ENCODE measurements around the gene ABLIM1. TPM values are rescaled to one million over a fixed set of nuclear protein-coding genes. Genes with fewer than 3 reads are reported as not detected.

ABLIM1 gene
- total and polyA plus RNA-seq, 8 donors: 28.1 to 276 (median 92.9) TPM

- no peaks in the 10 kb centered on the region for H3K9me3 ChIP-seq
- H3K4me3 ChIP-seq: no peak overlapping the region
- peak overlapping the region; percentile 63 to 73 (median 70) for H3K27ac ChIP-seq
- peaks cover 0 to 30% (median 10%) of the 10 kb centered on the region in 4 donors for H3K36me3 ChIP-seq
- no peaks in the 10 kb centered on the region for H3K27me3 ChIP-seq
- intact Hi-C loops (cut with DNase I; ENCODE audit: low total_unique reads): no loop called here
- no peak for DNase-seq
- WGBS, 5 donors: 54 to 74% (median 60%) methylated on average over 4 of the region's 4 CpGs
- peaks cover 10 to 47% (median 16%) of the 10 kb centered on the region in 4 donors for H3K4me1 ChIP-seq
- TF ChIP-seq POLR2A (IDR thresholded peaks at IDR 0.05) (no peak), POLR2AphosphoS5 (IDR thresholded peaks at IDR 0.05) (no peak)
Measured at GRCh38 chr10:114472877-114473253, 185.2 kb downstream of the ABLIM1 start.

DNA sequence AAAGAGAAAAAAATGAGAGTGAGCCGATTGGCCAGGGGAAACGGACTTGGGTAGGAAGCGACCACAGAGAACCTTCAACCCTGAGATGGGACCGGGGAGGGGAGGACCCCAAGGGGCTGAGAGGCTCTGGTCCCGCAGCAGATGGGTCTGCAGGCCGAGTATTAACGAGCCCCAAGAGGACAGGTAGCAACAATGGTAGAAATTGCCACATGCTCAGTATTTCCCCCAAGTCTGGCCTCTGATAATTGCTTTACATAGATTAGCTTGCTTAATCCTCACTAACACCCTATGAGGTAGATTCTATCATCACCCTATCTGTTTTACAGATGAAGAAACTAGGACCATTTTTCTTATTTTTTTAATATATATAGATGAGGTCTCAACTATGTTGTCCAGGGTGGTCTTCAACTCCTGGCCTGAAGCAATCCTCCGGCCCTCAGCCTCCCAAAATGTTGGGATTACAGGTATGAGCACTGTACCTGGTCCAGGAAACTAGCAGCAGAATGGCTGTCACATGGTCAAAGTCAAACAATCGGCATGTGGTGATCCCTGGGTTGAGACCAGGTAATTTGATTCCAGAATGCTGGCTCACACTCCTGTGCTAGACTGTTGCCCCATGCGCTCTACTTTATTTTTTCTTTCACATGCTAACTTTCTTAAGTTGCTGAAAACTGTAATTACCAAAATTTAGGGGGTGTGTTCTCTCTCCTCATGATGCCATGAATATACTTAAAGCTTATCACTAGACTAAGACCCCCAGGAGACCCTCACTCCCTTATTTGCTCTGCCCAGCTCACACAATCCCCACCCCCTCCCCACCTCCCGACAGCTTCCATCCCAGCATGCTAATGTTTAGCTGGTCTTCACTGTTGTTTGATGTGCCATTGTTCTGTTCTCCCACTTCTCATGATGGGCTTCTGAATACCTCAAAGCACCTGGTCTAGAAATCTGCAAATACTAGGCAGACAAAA is 185.9 kb downstream of the ABLIM1 start:
- peak; percentile 54 to 58 for DNase-seq
- H3K9me3 ChIP-seq: no peaks in the 10 kb centered on the region
- no peaks in the 10 kb centered on the region for H3K27me3 ChIP-seq
- 59 to 74% (median 66%) methylated on average over 11 of the region's 11 CpGs for WGBS, 5 donors
- peaks cover 0 to 34% (median 15%) of the 10 kb centered on the region in 4 donors for H3K36me3 ChIP-seq
- peaks cover 10 to 47% (median 16%) of the 10 kb centered on the region in 4 donors for H3K4me1 ChIP-seq
- no peak overlapping the region for H3K4me3 ChIP-seq
- no peak for TF ChIP-seq EP300 (IDR thresholded peaks at IDR 0.05)
- peak in 1 of 3 donors; percentile 26 for TF ChIP-seq POLR2AphosphoS5 (IDR thresholded peaks at IDR 0.05)
- intact Hi-C loops (cut with DNase I; ENCODE audit: low total_unique reads): no loop called here
- peak overlapping the region; percentile 63 to 73 (median 70) for H3K27ac ChIP-seq

- Histone ChIP-seq H3K36me3 (peaks cover 0 to 43% (median 15%) of the 10 kb centered on the region in 4 donors), H3K27ac (peak overlapping the region in 4 of 5 donors; percentile 63 to 72 (median 67)), H3K4me3 (no peak overlapping the region), H3K27me3 (no peaks in the 10 kb centered on the region), H3K9me3 (no peaks in the 10 kb centered on the region), H3K4me1 (peaks cover 10 to 47% (median 16%) of the 10 kb centered on the region in 4 donors)
- peak; percentile 73 to 93 for DNase-seq
- intact Hi-C loops (cut with DNase I; ENCODE audit: low total_unique reads): no loop called here
- WGBS, 5 donors: 32 to 37% (median 36%) methylated on average over 11 of the region's 11 CpGs
- TF ChIP-seq EP300 (IDR thresholded peaks at IDR 0.05): no peak
- no peak for TF ChIP-seq POLR2A (IDR thresholded peaks at IDR 0.05)
- TF ChIP-seq, protein P1, sequence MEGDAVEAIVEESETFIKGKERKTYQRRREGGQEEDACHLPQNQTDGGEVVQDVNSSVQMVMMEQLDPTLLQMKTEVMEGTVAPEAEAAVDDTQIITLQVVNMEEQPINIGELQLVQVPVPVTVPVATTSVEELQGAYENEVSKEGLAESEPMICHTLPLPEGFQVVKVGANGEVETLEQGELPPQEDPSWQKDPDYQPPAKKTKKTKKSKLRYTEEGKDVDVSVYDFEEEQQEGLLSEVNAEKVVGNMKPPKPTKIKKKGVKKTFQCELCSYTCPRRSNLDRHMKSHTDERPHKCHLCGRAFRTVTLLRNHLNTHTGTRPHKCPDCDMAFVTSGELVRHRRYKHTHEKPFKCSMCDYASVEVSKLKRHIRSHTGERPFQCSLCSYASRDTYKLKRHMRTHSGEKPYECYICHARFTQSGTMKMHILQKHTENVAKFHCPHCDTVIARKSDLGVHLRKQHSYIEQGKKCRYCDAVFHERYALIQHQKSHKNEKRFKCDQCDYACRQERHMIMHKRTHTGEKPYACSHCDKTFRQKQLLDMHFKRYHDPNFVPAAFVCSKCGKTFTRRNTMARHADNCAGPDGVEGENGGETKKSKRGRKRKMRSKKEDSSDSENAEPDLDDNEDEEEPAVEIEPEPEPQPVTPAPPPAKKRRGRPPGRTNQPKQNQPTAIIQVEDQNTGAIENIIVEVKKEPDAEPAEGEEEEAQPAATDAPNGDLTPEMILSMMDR (IDR thresholded peaks at IDR 0.05): peak in 6 of 7 experiments; percentile 15 to 94 (median 88)
- TF ChIP-seq POLR2AphosphoS5 (IDR thresholded peaks at IDR 0.05): peak in 1 of 3 donors; percentile 64
Measured at GRCh38 chr10:114470956-114471905, 186.8 kb downstream of the ABLIM1 start.

GRCh38 chr10:114470361-114470760 is 187.7 kb downstream of the ABLIM1 start:
- TF ChIP-seq POLR2A (IDR thresholded peaks at IDR 0.05): no peak
- Histone ChIP-seq H3K4me1 (peaks cover 10 to 47% (median 16%) of the 10 kb centered on the region in 4 donors), H3K4me3 (no peak overlapping the region), H3K36me3 (peaks cover 0 to 49% (median 22%) of the 10 kb centered on the region in 4 donors), H3K27ac (no peak overlapping the region), H3K9me3 (no peaks in the 10 kb centered on the region), H3K27me3 (no peaks in the 10 kb centered on the region)
- no peak for DNase-seq
- 86 to 97% (median 95%) methylated on average over 1 of the region's 1 CpG for WGBS, 5 donors
- intact Hi-C loops (cut with DNase I; ENCODE audit: low total_unique reads): no loop called here

GRCh38 chr10:114458955-114459354 is 199.1 kb downstream of the ABLIM1 start:
- intact Hi-C loops (cut with DNase I; ENCODE audit: low total_unique reads): no loop called here
- no peak overlapping the region for H3K4me3 ChIP-seq
- TF ChIP-seq EP300 (IDR thresholded peaks at IDR 0.05): no peak
- TF ChIP-seq POLR2A (IDR thresholded peaks at IDR 0.05): no peak
- TF ChIP-seq, protein P1 (IDR thresholded peaks at IDR 0.05): peak in 1 of 7 experiments; percentile 35
- no peak for TF ChIP-seq POLR2AphosphoS5 (IDR thresholded peaks at IDR 0.05)
- no peaks in the 10 kb centered on the region for H3K27me3 ChIP-seq
- no peaks in the 10 kb centered on the region for H3K9me3 ChIP-seq
- WGBS, 5 donors: 77 to 89% (median 84%) methylated on average over 3 of the region's 3 CpGs
- DNase-seq: peak; percentile 44 to 54
- H3K27ac ChIP-seq: no peak overlapping the region
- no peaks in the 10 kb centered on the region for H3K4me1 ChIP-seq
- H3K36me3 ChIP-seq: peaks cover 0 to 70% (median 56%) of the 10 kb centered on the region in 4 donors
